HG03469 (cell line): Measurements from ENCODE around the gene NKX2-2.
"Not testable (repeated sequence)": the region's sequence is repeated elsewhere in the genome, so short reads cannot be mapped to it uniquely, and the experiment has no call there.

Experiments
- ATAC-seq: cut with Tn5 transposase; IDR thresholded peaks from one replicate; pipeline ENCODE4 v1.9.1; 2021; ENCODE audit warnings: mild to moderate bottlenecking, moderate library complexity, moderate number of reproducible peaks; ENCODE audit not compliant: unreplicated experiment

Gene NKX2-2

GRCh38 chr20:21509597-21510371 lies 4.1 kb downstream of the NKX2-2 start:
- no peak for ATAC-seq

- ATAC-seq = no peak
Measured at GRCh38 chr20:21509079-21509596, 4.7 kb downstream of the NKX2-2 start.

- ATAC-seq = no peak
Measured at GRCh38 chr20:21508230-21509078, 5.4 kb downstream of the NKX2-2 start.

- no peak for ATAC-seq
Measured at GRCh38 chr20:21507400-21508229, 6.2 kb downstream of the NKX2-2 start.

- no peak for ATAC-seq
Measured at GRCh38 chr20:21505810-21506530, 7.9 kb downstream of the NKX2-2 start.

- ATAC-seq = no peak
Measured at GRCh38 chr20:21505161-21505809, 8.6 kb downstream of the NKX2-2 start.

GRCh38 chr20:21504323-21504722 lies 9.5 kb downstream of the NKX2-2 start:
- ATAC-seq = no peak

GRCh38 chr20:21503345-21503744 lies 10.5 kb downstream of the NKX2-2 start:
- peak; percentile 96 for ATAC-seq

GRCh38 chr20:21501184-21501583 lies 12.7 kb downstream of the NKX2-2 start:
- no peak for ATAC-seq

- no peak for ATAC-seq
Measured at GRCh38 chr20:21500599-21500998, 13.3 kb downstream of the NKX2-2 start.

- ATAC-seq = no peak
Measured at GRCh38 chr20:21499641-21500040, 14.2 kb downstream of the NKX2-2 start.

- no peak for ATAC-seq
Measured at GRCh38 chr20:21498635-21499034, 15.2 kb downstream of the NKX2-2 start.

- no peak for ATAC-seq
Measured at GRCh38 chr20:21498195-21498594, 15.7 kb downstream of the NKX2-2 start.

- ATAC-seq = no peak
Measured at GRCh38 chr20:21496452-21496851, 17.4 kb downstream of the NKX2-2 start.

GRCh38 chr20:21493049-21493448 lies 20.8 kb downstream of the NKX2-2 start:
- no peak for ATAC-seq

GRCh38 chr20:21490105-21490504 lies 23.8 kb downstream of the NKX2-2 start:
- ATAC-seq = no peak

GRCh38 chr20:21480144-21480543 lies 33.7 kb downstream of the NKX2-2 start:
- ATAC-seq = not testable (repeated sequence)

GRCh38 chr20:21465799-21466198 lies 48.1 kb downstream of the NKX2-2 start:
- no peak for ATAC-seq

GRCh38 chr20:21464916-21465315 lies 48.9 kb downstream of the NKX2-2 start:
- no peak for ATAC-seq
